Measurements from ENCODE around the gene MYO9B.

GRCh38 chr19:17070421-17070820 lies 5.2 kb upstream of the MYO9B start:
- TF ChIP-seq CTCF (conservative IDR thresholded peaks at IDR 0.05 in 1 of 2, IDR thresholded peaks at IDR 0.05 in 1 of 2; ENCODE audit: low read depth in 1 of 2, low read length in 2 of 2) (no peak), EZH2 (IDR thresholded peaks at IDR 0.05; ENCODE audit: low read length, missing control alignments) (no peak)
